SU-DHL-6 (cell line): Measurements from ENCODE around the gene TMEM235.

Experiments
- CTCF ChIP-seq: fragments of 200-600 bp; sonication (generic); IDR thresholded peaks from one replicate; pipeline ENCODE4 v1.5.1; 2017; ENCODE audit warnings: antibody characterized with exemption, mild to moderate bottlenecking, low read length, moderate library complexity; ENCODE audit not compliant: insufficient read depth, poor library complexity, severe bottlenecking
- EZH2phosphoT487 ChIP-seq: fragments of 200-600 bp; sonication (generic), shearing (Covaris generic); conservative IDR thresholded peaks from 2 replicates; pipeline ENCODE4 v1.6.1; 2018; ENCODE audit warnings: mild to moderate bottlenecking, antibody characterized with exemption, low read length, moderate library complexity, mixed read lengths

DNA sequence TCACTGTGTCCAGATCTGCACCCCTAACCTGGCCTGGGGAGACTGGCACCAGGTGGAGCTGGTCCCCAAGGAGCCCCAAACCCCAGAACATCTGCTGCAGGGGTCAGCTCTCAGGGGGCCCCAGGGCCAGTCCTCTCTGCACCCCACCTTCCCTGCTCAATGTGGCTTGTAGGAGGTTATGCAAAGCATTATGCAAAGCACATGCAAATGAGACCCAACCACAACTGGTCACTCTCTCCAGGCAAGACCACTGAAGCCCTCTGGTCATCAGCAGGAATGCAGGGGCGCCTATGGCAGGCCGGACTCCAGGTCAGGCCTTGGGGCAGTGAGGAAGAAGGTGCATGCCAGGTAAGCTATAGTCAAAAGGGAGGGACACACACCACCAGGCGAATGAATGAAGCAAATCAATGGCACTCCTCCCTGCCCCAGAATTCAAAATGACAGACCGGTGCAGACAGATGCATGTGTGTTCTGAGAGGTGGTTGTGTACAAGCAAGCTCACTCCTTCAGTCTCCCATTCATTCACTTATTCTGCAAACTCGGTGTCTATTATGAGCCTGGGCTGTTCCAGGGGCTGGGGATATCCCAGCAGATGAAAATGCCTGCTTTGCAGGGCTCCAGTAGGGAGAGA is 48.0 kb downstream of the TMEM235 start:
- TF ChIP-seq CTCF (no peak), EZH2phosphoT487 (0 out of 2 replicates have a peak, but pooled peaks have one; percentile 64)
